Esophagus muscularis mucosa (tissue), 3 donors: ENCODE results near the gene C4BPB.

Experiments used
- POLR2A ChIP-seq: fragments of 450-650 bp; IDR thresholded peaks from one replicate; pipeline ENCODE4 v1.6.1; 2017; ENCODE audit warnings: antibody characterized with exemption, moderate library complexity, mild to moderate bottlenecking, low read depth
- TF ChIP-seq, protein P1 (sequence below), 3 experiments: fragments of 200-600 bp in 2 of 3; fragments of 450-650 bp in 1 of 3; sonication (generic) in 2 of 3; IDR thresholded peaks; one replicate each; pipeline ENCODE4 v1.5.1; 2017 to 2019; ENCODE audit warnings: antibody characterized with exemption in 3 of 3, mild to moderate bottlenecking in 2 of 3, moderate library complexity in 1 of 3

DNA sequence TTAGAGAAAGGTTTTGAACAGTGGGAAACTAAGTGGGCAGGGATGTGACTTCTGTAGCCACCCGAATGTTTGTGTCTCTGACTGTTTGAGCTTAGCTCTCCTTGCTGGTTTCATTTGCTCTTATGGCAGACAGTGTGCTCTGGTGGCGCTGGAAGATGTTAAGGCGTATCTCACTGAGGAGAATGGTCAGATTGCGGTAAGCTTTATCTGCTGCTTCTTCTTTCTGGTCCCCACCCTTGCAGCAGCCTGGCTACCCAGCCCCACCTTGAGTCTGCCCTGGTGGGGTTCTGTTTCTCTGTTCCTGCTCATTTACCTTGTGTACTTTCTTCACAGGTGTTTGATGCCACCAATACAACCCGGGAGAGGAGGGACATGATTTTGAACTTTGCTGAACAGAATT, 25.6 kb upstream of the C4BPB start:
- TF ChIP-seq, protein P1, sequence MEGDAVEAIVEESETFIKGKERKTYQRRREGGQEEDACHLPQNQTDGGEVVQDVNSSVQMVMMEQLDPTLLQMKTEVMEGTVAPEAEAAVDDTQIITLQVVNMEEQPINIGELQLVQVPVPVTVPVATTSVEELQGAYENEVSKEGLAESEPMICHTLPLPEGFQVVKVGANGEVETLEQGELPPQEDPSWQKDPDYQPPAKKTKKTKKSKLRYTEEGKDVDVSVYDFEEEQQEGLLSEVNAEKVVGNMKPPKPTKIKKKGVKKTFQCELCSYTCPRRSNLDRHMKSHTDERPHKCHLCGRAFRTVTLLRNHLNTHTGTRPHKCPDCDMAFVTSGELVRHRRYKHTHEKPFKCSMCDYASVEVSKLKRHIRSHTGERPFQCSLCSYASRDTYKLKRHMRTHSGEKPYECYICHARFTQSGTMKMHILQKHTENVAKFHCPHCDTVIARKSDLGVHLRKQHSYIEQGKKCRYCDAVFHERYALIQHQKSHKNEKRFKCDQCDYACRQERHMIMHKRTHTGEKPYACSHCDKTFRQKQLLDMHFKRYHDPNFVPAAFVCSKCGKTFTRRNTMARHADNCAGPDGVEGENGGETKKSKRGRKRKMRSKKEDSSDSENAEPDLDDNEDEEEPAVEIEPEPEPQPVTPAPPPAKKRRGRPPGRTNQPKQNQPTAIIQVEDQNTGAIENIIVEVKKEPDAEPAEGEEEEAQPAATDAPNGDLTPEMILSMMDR (IDR thresholded peaks at IDR 0.05) = no peak
- TF ChIP-seq POLR2A = no peak
